ENCODE results near the gene MCTP1. TPM values are rescaled to one million over a fixed set of nuclear protein-coding genes. Genes with fewer than 3 reads are reported as not detected.
"Not testable (repeated sequence)": the region's sequence is repeated elsewhere in the genome, so short reads cannot be mapped to it uniquely, and the experiment has no call there.

Gene MCTP1
- polyA plus RNA-seq, 3 donors = 34.4 to 72.9 (median 55.5) TPM

- intact Hi-C loops (cut with micrococcal nuclease) = no loop called here
- H3K9ac ChIP-seq (ENCODE audit: insufficient read depth, low read length, poor library complexity, severe bottlenecking) = no peak overlapping the region
These were observed 437.2 kb downstream of the MCTP1 start for GRCh38 chr5:94847726-94848125.

GRCh38 chr5:94847019-94847418, 437.9 kb downstream of the MCTP1 start:
- no peaks in the 10 kb centered on the region for H3K9me3 Mint-ChIP-seq
- no peak overlapping the region for H3K4me3 Mint-ChIP-seq
- TF ChIP-seq, protein P1, sequence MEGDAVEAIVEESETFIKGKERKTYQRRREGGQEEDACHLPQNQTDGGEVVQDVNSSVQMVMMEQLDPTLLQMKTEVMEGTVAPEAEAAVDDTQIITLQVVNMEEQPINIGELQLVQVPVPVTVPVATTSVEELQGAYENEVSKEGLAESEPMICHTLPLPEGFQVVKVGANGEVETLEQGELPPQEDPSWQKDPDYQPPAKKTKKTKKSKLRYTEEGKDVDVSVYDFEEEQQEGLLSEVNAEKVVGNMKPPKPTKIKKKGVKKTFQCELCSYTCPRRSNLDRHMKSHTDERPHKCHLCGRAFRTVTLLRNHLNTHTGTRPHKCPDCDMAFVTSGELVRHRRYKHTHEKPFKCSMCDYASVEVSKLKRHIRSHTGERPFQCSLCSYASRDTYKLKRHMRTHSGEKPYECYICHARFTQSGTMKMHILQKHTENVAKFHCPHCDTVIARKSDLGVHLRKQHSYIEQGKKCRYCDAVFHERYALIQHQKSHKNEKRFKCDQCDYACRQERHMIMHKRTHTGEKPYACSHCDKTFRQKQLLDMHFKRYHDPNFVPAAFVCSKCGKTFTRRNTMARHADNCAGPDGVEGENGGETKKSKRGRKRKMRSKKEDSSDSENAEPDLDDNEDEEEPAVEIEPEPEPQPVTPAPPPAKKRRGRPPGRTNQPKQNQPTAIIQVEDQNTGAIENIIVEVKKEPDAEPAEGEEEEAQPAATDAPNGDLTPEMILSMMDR (IDR thresholded peaks at IDR 0.05) = no peak
- no CpG with 5 or more reads among the region's 4 CpGs for WGBS (ENCODE audit: insufficient coverage)
- no peak overlapping the region for H2AFZ ChIP-seq (ENCODE audit: insufficient read depth, low read depth, low read length, poor library complexity, severe bottlenecking)
- no peaks in the 10 kb centered on the region for H3K79me2 ChIP-seq (ENCODE audit: insufficient read depth, low read length)
- H3K4me2 ChIP-seq (replicated peaks; ENCODE audit: extremely low read depth, low read length, poor library complexity, severe bottlenecking) = no peak overlapping the region
- no peak for DNase-seq
- no peaks in the 10 kb centered on the region for H3K27me3 Mint-ChIP-seq (ENCODE audit: low read depth in 3 of 3)
- H3K36me3 ChIP-seq (replicated peaks in 1 of 2; ENCODE audit: control insufficient read depth in 1 of 2, insufficient read depth in 2 of 2, low read length in 2 of 2) = peaks cover 20 to 70% of the 10 kb centered on the region in 2 donors
- H3K27me3 ChIP-seq (ENCODE audit: control insufficient read depth in 2 of 2, insufficient read depth in 2 of 2, low read length in 2 of 2) = no peaks in the 10 kb centered on the region
- no peak overlapping the region for H3K27ac Mint-ChIP-seq
- no peak overlapping the region for H3K27ac ChIP-seq (ENCODE audit: low read depth in 1 of 2, low read length in 2 of 2)
- H3K36me3 Mint-ChIP-seq = peaks cover 47 to 56% of the 10 kb centered on the region in 2 donors
- H3K9me3 ChIP-seq (replicated peaks in 1 of 2; ENCODE audit: control insufficient read depth in 1 of 2, insufficient read depth in 1 of 2, low read length in 2 of 2) = no peaks in the 10 kb centered on the region
- no peaks in the 10 kb centered on the region for H4K20me1 ChIP-seq (ENCODE audit: insufficient read depth, low read length)
- no peak overlapping the region for H3K4me3 ChIP-seq (replicated peaks in 1 of 3; ENCODE audit: low read depth in 2 of 3, low read length in 3 of 3)
- intact Hi-C loops (cut with micrococcal nuclease) = no loop called here
- no peak overlapping the region for H3K9ac ChIP-seq (ENCODE audit: insufficient read depth, low read length, poor library complexity, severe bottlenecking)
- no peaks in the 10 kb centered on the region for H3K4me1 ChIP-seq (ENCODE audit: control insufficient read depth in 1 of 2, insufficient read depth in 2 of 2, low read length in 2 of 2)
- H3K4me1 Mint-ChIP-seq = no peaks in the 10 kb centered on the region

More at GRCh38 chr5:94847726-94848125, 437.2 kb downstream of the MCTP1 start:
- H3K9me3 ChIP-seq (replicated peaks in 1 of 2; ENCODE audit: control insufficient read depth in 1 of 2, insufficient read depth in 1 of 2, low read length in 2 of 2) = no peaks in the 10 kb centered on the region
- 80% methylated on average over 1 of the region's 2 CpGs for WGBS (ENCODE audit: insufficient coverage)
- H3K4me3 Mint-ChIP-seq = no peak overlapping the region
- peaks cover 20 to 64% of the 10 kb centered on the region in 2 donors for H3K36me3 ChIP-seq (replicated peaks in 1 of 2; ENCODE audit: control insufficient read depth in 1 of 2, insufficient read depth in 2 of 2, low read length in 2 of 2)
- no peaks in the 10 kb centered on the region for H3K9me3 Mint-ChIP-seq
- no peak overlapping the region for H3K27ac Mint-ChIP-seq
- no peaks in the 10 kb centered on the region for H3K4me1 ChIP-seq (ENCODE audit: control insufficient read depth in 1 of 2, insufficient read depth in 2 of 2, low read length in 2 of 2)
- DNase-seq = no peak
- H3K4me3 ChIP-seq (replicated peaks in 1 of 3; ENCODE audit: low read depth in 2 of 3, low read length in 3 of 3) = no peak overlapping the region
- no peaks in the 10 kb centered on the region for H3K27me3 Mint-ChIP-seq (ENCODE audit: low read depth in 3 of 3)
- H4K20me1 ChIP-seq (ENCODE audit: insufficient read depth, low read length) = no peaks in the 10 kb centered on the region
- H3K27me3 ChIP-seq (ENCODE audit: control insufficient read depth in 2 of 2, insufficient read depth in 2 of 2, low read length in 2 of 2) = no peaks in the 10 kb centered on the region
- H3K4me1 Mint-ChIP-seq = no peaks in the 10 kb centered on the region
- H3K27ac ChIP-seq (ENCODE audit: low read depth in 1 of 2, low read length in 2 of 2) = no peak overlapping the region
- H2AFZ ChIP-seq (ENCODE audit: insufficient read depth, low read depth, low read length, poor library complexity, severe bottlenecking) = no peak overlapping the region
- TF ChIP-seq, protein P1 (IDR thresholded peaks at IDR 0.05) = no peak
- peaks cover 47 to 55% of the 10 kb centered on the region in 2 donors for H3K36me3 Mint-ChIP-seq
- H3K4me2 ChIP-seq (replicated peaks; ENCODE audit: extremely low read depth, low read length, poor library complexity, severe bottlenecking) = no peak overlapping the region
- H3K79me2 ChIP-seq (ENCODE audit: insufficient read depth, low read length) = no peaks in the 10 kb centered on the region

DNA sequence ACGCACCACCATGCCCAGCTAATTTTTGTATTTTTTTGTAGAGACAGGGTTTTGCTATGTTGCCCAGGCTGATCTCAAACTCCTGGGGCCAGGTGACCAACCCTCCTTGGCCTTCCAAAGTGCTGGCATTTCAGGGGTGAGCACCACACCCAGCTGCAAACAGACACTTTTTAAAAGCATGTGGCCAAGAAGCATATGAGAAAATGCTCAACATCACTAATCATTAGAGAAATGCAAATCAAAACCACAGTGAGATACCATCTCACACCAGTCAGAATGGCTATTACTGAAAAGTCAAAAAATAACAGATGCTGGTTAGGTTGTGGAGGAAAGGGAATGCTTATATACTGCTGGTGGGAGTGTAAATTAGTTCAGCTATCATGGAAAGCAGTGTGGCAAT, 439.2 kb downstream of the MCTP1 start:
- H3K4me1 ChIP-seq (ENCODE audit: control insufficient read depth in 1 of 2, insufficient read depth in 2 of 2, low read length in 2 of 2); H3K9me3 ChIP-seq (replicated peaks in 1 of 2; ENCODE audit: control insufficient read depth in 1 of 2, insufficient read depth in 1 of 2, low read length in 2 of 2); H3K27me3 Mint-ChIP-seq (ENCODE audit: low read depth in 3 of 3); H3K27ac Mint-ChIP-seq; H4K20me1 ChIP-seq (ENCODE audit: insufficient read depth, low read length); H3K4me3 Mint-ChIP-seq; H3K27me3 ChIP-seq (ENCODE audit: control insufficient read depth in 2 of 2, insufficient read depth in 2 of 2, low read length in 2 of 2); H3K4me3 ChIP-seq (replicated peaks in 1 of 3; ENCODE audit: low read depth in 2 of 3, low read length in 3 of 3); H3K4me2 ChIP-seq (replicated peaks; ENCODE audit: extremely low read depth, low read length, poor library complexity, severe bottlenecking); DNase-seq; intact Hi-C loops (cut with micrococcal nuclease); H3K4me1 Mint-ChIP-seq; H3K79me2 ChIP-seq (ENCODE audit: insufficient read depth, low read length); H3K27ac ChIP-seq (ENCODE audit: low read depth in 1 of 2, low read length in 2 of 2); H3K9ac ChIP-seq (ENCODE audit: insufficient read depth, low read length, poor library complexity, severe bottlenecking); H2AFZ ChIP-seq (ENCODE audit: insufficient read depth, low read depth, low read length, poor library complexity, severe bottlenecking); H3K9me3 Mint-ChIP-seq: not testable (repeated sequence)
- peaks cover 25 to 76% of the 10 kb centered on the region in 2 donors for H3K36me3 ChIP-seq (replicated peaks in 1 of 2; ENCODE audit: control insufficient read depth in 1 of 2, insufficient read depth in 2 of 2, low read length in 2 of 2)
- peaks cover 54 to 64% of the 10 kb centered on the region in 2 donors for H3K36me3 Mint-ChIP-seq
- no CpG with 5 or more reads among the region's 1 CpG for WGBS (ENCODE audit: insufficient coverage)
